ELR (cell line): Measurements from ENCODE around the gene BLOC1S2.
A peak's percentile ranks its signal among the peaks of the same experiment; 100 is the strongest.
"Not testable (repeated sequence)": the region's sequence is repeated elsewhere in the genome, so short reads cannot be mapped to it uniquely, and the experiment has no call there.

Source experiments
- DNase-seq: peaks from one replicate; pipeline ENCODE4 v3.0.0-alpha.2; 2015; ENCODE audit warnings: low read depth

BLOC1S2 gene

GRCh38 chr10:100286051-100287033, at the start of gene BLOC1S2:
Gene BLOC1S2 (minus strand): TSS chr10:100286680. CDS start chr10:100286659, 21 bp downstream.
- peak; percentile 91 for DNase-seq

GRCh38 chr10:100334762-100335161, 48.3 kb upstream of the BLOC1S2 start:
- no peak for DNase-seq

- no peak for DNase-seq
Observed at GRCh38 chr10:100333661-100334440, 47.4 kb upstream of the BLOC1S2 start.

- no peak for DNase-seq
Observed at GRCh38 chr10:100333106-100333505, 46.6 kb upstream of the BLOC1S2 start.

DNA sequence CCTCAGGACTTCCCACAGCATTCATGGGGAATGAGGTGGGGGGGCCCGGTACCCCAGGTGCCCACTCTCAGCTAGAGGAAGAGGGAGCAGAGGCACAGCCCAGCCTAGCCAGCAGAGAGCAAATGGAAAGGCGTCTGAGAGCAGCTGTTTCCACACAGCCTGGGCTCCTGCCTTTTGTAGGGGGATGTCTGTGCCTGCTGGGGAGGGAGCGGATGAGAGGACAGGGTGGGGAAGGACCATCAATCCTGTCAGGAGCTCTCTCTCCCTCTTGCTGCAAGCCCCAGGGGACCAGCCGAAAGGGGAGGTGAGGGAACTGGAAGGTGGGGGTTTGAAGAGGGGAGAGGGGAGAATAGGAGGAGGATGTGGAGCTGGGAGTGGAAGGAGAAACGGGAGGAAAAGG, 43.6 kb upstream of the BLOC1S2 start, which contains the start of gene PKD2L1:
Gene PKD2L1 (minus strand): TSS at position 150 of the 400 bp plus-strand sequence. CDS start 125 bp downstream, at position 25.
- no peak for DNase-seq

DNA sequence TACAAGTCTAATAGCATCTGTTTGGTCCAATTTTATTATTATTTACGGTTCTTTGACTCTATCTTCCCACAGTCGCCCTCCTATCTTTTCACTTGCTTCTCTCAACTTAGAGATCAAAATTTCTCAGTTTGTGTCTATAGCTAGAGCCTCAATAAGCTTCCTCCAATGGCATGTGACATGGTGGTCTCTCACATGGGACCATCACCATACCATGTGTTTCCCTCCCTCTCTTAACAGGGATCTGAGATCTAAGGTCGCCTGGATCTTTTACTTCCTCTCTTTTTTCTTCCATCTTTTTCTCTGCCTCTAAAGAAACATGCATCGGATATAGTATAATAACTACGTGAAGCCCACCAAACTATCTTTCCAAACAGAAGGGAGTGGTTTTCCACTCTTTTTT, 41.7 kb upstream of the BLOC1S2 start:
- no peak for DNase-seq

GRCh38 chr10:100327718-100328009, 41.2 kb upstream of the BLOC1S2 start:
- no peak for DNase-seq

DNA sequence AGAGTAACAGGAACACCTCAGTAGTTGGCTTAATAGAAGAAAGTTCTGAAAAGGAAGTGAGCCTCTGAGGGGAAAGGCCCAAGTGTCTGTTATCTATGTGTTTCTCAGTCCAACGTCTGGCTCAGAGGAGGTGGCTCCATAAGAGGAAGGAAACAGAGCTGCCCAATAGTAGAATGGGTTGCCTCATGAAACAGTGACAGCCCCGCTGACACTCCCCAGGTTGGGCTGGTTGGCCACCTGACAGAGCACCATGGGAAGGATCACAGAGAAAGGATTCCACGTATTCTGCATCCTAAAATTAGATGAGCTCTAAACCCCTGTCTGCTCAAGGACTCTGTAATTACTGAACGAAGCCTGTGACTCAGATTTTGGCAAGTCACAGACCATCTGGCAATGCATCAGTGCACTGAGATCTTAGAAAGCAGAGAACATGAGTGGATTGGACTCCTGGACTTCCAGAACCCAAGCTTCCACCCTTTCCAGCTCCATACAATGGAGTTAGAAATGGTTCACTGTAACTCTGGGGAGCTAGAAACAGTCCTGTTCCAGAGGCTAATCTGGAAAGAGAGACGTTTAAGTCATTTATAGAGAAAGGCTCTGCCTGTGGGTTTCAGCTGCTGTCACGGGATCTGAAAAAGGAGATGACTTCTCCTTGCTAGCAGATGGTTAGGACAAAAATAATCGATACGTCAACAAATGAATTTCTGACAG, 40.7 kb upstream of the BLOC1S2 start:
- DNase-seq = no peak

DNA sequence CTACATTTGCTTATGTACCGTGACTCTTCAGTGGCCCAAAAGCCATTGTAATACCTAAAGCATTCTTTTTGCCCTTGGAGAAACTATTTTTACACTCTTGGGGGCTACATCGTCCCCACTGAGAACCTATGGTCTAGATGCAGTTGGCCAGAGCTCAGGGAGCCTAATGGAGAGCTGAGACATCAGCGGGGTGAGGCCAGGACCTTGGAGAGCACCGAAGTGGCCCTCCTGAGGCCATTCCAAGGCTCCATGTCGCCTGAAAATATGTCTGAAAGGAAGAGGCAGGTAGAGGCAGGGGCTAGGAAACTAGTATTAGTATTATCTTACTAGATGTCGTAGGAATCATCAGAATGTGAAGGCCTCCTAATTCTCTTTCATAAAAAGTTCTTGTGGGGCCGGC, 38.7 kb upstream of the BLOC1S2 start:
- DNase-seq = no peak

GRCh38 chr10:100319707-100320402, 33.4 kb upstream of the BLOC1S2 start:
- no peak for DNase-seq

- peak; percentile 15 for DNase-seq
Observed at GRCh38 chr10:100318207-100318606, 31.7 kb upstream of the BLOC1S2 start.

DNA sequence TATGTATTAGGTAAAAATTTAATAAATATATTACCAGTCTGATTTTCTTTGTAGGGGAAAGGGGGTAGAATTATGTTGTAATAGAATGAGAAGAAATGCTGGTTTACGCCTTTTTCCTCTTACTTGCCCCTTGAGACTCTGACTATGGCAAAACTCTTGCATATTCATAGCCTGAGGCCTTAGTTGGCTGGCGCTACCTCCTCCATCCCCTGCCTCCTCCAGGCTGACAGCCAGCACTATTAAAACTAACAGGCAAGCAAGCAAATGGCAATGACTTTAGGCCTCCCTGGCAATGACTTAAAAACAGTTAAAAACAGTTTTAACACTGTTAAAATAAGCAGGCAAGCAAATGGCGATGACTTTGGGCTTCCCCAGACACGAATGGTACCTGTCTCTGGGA, 29.1 kb upstream of the BLOC1S2 start:
- no peak for DNase-seq

DNA sequence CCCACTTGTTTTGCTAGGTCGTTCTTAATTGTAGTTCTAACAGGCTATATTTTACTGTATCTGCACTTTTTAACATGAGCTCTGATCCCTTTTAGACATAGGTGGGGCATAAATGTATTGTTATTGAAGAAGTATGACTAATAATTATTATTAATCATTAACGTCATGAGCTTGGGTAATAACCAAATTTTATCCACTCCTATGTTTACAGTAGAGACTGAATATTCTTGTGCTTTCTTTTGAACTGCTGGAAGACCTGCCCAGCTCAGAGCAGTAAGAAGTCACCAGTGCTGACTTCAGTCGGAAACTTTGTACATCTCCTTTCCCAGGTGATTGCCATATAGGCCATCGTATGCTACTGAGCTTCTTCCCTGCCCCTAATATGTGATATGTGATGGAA, 24.8 kb upstream of the BLOC1S2 start:
- no peak for DNase-seq

DNA sequence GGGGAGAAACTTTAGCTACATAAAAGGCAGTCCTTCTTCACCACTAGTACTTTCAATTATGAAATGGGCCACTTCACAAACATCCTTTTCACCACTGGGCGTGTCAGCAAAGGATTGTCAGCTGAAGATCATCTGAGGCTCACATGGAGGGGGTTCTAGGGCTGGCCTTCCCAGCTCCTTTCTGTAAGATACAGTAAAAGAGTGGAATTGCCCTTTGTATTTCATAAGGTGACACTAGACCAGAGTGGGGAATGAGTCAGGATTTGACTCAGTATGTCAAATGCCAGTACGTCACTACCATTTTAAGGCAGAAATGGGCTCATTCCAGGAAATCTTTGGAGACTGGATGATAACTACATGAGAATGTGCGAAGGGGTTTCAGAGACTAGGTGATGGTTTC, 21.2 kb upstream of the BLOC1S2 start:
- peak; percentile 67 for DNase-seq

DNA sequence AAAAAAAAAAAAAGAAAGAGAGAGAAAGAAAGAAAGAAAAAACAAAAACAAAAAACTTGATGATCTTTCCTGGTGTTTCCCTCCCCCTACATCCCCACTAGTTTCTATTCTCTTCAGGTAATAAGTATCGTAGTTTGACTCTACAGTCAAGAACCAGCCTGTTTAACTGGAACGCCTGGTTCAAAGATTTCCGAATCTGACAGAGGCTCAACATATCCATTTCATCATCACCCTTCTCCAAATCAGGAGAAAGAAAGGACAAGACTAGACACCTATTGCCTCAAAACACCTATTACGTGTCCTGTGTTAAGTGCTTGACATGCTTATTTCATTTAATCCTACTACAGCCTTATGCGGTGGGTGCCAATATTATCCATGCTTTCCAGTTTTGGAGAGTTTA, 20.4 kb upstream of the BLOC1S2 start:
- no peak for DNase-seq

GRCh38 chr10:100304414-100304813, 17.9 kb upstream of the BLOC1S2 start:
- DNase-seq = no peak

DNA sequence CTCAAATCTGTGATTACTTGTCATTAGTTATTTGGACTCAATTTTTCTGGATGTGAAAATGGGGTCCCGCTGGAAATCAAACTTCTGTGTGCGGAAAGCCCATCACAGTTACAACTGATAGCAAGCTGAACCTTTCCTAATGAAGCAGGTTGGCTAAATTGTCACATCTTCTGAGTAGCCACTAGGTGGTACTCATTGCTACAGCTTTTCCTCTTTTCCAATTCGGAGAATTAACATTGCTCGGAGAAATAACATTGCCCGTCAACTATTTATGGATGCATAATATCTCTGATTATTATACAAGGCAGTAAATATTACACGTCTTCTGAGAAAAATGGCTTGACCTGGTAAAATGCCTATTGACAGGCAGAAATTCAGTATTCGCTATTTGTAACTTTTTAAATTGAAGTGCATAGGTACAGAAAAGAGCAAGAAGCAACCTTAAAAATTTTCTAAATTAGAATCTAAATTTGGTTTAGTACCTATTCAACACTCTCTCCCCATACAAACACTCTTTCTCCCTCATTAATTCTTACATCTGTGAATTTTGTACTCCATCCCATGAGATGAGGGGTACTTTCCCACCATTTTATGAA, 17.3 kb upstream of the BLOC1S2 start:
- DNase-seq = peak; percentile 60

DNA sequence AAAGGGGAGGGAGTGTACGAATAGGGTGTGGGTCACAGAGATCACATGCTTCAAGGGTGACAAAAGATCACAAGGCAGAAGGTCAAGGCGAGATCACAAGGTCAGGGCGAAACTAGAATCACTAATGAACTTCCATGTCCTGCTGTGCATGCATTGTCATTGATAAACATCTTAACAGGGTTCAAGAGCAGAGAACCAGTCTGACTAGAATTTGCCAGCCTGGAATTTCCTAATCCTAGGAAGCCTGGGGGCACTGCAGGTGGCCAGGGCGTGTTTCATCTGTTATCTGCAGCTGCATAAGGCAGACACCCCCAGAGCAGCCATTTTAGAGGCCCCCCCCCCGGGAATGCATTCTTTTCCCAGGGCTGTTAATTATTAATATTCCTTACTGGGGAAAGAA, 14.6 kb upstream of the BLOC1S2 start:
- DNase-seq = not testable (repeated sequence)

- no peak for DNase-seq
Observed at GRCh38 chr10:100297242-100297641, 10.8 kb upstream of the BLOC1S2 start.

DNA sequence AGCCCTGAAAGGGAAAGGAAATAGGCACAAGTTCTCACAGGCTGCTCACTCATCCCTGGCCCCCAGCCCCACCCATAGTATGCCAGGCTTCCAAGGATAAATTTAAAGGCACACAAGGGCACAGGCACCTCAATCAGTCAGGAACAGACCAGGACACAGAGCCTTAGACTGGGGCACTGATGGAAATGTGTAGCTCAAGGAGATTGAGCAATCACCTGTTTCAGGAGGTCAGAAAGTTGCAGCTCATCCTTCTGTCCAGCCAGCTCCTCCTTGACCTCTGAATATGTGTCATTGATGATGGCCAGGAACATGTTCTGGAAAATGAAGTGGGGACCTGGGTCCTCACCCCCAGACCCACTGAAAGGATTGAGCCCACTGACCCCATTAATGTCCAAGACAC, 6.6 kb upstream of the BLOC1S2 start:
- no peak for DNase-seq

DNA sequence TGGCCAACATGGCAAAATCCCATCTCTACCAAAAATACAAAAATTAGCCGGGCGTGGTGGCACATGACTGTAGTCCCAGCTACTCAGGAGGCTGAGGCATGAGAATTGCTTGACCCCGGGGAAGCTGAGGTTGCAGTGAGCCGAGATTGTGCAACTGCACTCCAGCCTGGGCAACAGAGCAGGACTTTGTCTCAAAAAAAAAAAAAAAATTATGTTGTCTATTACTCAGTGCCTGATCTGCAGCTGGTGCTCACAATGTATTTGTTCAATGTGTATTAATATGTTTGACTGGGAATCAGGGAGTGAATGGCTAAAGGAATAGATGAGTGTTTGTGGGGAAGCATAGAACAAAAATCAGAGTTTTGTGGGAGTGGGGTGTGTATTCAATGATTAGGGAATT, 5.8 kb upstream of the BLOC1S2 start:
- DNase-seq = not testable (repeated sequence)
